ENCODE measurements around the gene CAMTA1. TPM values are rescaled to one million over a fixed set of nuclear protein-coding genes. Genes with fewer than 3 reads are reported as not detected.

CAMTA1 gene
- total RNA-seq, 2 experiments from 2014 or later, result 43.9 to 73.3 TPM

- Histone ChIP-seq H3K4me2 (ENCODE audit: low read length) (no peak overlapping the region), H3K36me3 (ENCODE audit: insufficient read depth, low read length) (no peaks in the 10 kb centered on the region), H3K4me3 (ENCODE audit: low read depth, low read length, poor library complexity, severe bottlenecking) (no peak overlapping the region), H3K79me2 (ENCODE audit: insufficient read depth, low read depth, low read length) (no peaks in the 10 kb centered on the region), H4K20me1 (ENCODE audit: insufficient read depth, low read length) (no peaks in the 10 kb centered on the region), H3K9me3 (ENCODE audit: low read length) (no peaks in the 10 kb centered on the region), H3K9me2 (ENCODE audit: insufficient read depth, low read length) (no peaks in the 10 kb centered on the region), H2AFZ (ENCODE audit: low read length) (no peak overlapping the region), H3K4me1 (ENCODE audit: insufficient read depth, low read length, poor library complexity, severe bottlenecking) (peaks cover 9% of the 10 kb centered on the region), H3K27ac (ENCODE audit: low read depth, low read length, poor library complexity, severe bottlenecking) (no peak overlapping the region)
- intact Hi-C loops (cut with micrococcal nuclease; ENCODE audit: unreplicated experiment), result no loop called here
- TF ChIP-seq, protein P1, sequence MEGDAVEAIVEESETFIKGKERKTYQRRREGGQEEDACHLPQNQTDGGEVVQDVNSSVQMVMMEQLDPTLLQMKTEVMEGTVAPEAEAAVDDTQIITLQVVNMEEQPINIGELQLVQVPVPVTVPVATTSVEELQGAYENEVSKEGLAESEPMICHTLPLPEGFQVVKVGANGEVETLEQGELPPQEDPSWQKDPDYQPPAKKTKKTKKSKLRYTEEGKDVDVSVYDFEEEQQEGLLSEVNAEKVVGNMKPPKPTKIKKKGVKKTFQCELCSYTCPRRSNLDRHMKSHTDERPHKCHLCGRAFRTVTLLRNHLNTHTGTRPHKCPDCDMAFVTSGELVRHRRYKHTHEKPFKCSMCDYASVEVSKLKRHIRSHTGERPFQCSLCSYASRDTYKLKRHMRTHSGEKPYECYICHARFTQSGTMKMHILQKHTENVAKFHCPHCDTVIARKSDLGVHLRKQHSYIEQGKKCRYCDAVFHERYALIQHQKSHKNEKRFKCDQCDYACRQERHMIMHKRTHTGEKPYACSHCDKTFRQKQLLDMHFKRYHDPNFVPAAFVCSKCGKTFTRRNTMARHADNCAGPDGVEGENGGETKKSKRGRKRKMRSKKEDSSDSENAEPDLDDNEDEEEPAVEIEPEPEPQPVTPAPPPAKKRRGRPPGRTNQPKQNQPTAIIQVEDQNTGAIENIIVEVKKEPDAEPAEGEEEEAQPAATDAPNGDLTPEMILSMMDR (conservative IDR thresholded peaks at IDR 0.05; ENCODE audit: low read length), result no peak
- no peak for TF ChIP-seq EZH2phosphoT487 (IDR thresholded peaks at IDR 0.05; ENCODE audit: borderline replicate concordance, low read depth, low read length)
- ChIA-PET POLR2A (no interaction called here), CTCF (ENCODE audit: unreplicated experiment) (no interaction called here)
- no peak for DNase-seq (ENCODE audit: low spot score)
- BruUV-seq (replicated peaks), result no TSS peak
Measured at GRCh38 chr1:7407980-7408770, 622.9 kb downstream of the CAMTA1 start.

DNA sequence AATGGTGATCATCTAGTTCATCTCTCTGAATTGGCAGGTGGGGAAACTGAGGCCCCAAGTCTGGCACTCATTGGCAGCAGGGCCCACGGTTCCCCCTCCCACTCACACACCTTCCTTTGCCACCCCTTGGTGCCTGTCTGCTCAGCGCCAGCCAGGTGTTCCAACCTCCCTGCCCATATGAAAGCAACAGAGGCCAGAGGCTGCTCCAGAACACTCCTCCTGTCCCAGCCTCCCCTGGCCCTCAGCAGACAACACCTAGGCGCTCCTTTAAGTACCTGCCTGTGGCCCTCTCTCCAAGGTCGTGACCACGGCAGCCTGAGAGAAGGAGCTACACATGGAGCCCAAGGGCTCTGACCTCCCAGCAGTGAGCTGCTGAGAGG lies 623.5 kb downstream of the CAMTA1 start:
- intact Hi-C loops (cut with micrococcal nuclease; ENCODE audit: unreplicated experiment), result no loop called here

More for the DNA sequence above, 623.5 kb downstream of the CAMTA1 start:
- Histone ChIP-seq H3K4me2 (ENCODE audit: low read length) (no peak overlapping the region), H3K9me2 (ENCODE audit: insufficient read depth, low read length) (no peaks in the 10 kb centered on the region), H2AFZ (ENCODE audit: low read length) (no peak overlapping the region), H3K27ac (ENCODE audit: low read depth, low read length, poor library complexity, severe bottlenecking) (no peak overlapping the region), H3K4me3 (ENCODE audit: low read depth, low read length, poor library complexity, severe bottlenecking) (no peak overlapping the region), H3K79me2 (ENCODE audit: insufficient read depth, low read depth, low read length) (no peaks in the 10 kb centered on the region), H3K36me3 (ENCODE audit: insufficient read depth, low read length) (no peaks in the 10 kb centered on the region), H3K9me3 (ENCODE audit: low read length) (no peaks in the 10 kb centered on the region), H3K4me1 (ENCODE audit: insufficient read depth, low read length, poor library complexity, severe bottlenecking) (peaks cover 9% of the 10 kb centered on the region), H4K20me1 (ENCODE audit: insufficient read depth, low read length) (no peaks in the 10 kb centered on the region)
- no peak for DNase-seq (ENCODE audit: low spot score)
- ChIA-PET CTCF (ENCODE audit: unreplicated experiment) (no interaction called here), POLR2A (no interaction called here)
- no peak for TF ChIP-seq EZH2phosphoT487 (IDR thresholded peaks at IDR 0.05; ENCODE audit: borderline replicate concordance, low read depth, low read length)
- TF ChIP-seq, protein P1 (conservative IDR thresholded peaks at IDR 0.05; ENCODE audit: low read length), result no peak
- no TSS peak for BruUV-seq (replicated peaks)
